Stimulated activated CD8-positive, alpha-beta memory T cell treated with anti-CD3 and anti-CD28 coated beads, Interleukin-15, amount 100 ng/mL, for 48 hours (primary cell): ENCODE data around the gene KIF21B.

Experiments used
- DNase-seq, 2 donors: peaks; one replicate each; pipeline ENCODE4 v3.0.0-alpha.2; 2020; ENCODE audit warnings: low read depth in 2 of 2

KIF21B gene

DNA sequence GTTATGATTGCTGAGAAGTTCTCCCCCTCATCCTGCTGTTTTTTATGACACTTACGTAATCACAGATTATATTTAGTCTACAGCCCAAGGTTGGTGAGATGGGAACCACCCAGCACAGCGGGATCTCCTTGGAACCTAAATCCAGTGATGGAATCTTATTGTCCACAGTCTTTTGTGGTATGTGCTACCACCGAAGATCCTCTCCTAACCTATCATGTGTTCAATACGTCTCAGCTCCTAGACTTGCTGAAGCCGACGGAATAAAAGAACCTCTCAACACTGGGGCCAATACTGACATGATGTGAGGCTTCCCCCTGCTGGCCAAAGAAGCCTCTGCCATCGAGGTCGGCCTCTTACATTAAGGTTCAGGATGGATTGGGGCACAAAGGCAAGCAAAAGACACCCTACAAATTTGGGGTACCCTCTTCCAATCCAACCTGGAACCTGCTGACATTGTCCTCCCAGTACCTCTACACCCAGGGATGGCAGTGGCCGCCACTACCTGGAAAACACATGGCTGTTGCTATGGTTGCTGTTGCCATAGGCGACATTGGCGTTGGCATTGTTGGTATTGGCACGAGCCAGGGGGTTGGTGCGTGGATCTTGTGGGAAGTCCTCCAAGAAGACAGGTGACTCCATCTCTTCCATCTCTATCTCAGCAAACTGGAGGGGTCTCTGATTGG lies 19.4 kb upstream of the KIF21B start:
- peak in 1 of 2 donors; percentile 43 for DNase-seq

DNA sequence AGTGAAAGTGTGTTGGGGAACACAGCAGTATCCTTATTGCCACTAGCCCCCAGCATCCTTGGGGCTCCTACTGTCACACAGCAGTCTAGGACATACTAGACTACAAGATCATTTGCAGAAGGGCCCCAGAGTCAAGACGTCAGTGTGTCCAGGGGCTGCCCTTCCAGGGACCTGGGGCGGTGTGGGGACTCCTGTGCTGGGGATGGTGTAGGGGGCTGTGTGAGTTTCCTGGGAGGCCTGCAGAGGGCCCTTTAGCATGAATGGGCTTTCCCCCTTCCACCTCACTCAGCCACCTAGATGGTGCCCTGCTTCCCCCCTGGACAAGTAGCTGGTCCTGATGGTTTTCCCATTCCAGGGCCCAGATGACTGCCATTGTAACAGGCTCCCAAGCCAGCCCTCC lies 17.5 kb upstream of the KIF21B start:
- no peak for DNase-seq

DNA sequence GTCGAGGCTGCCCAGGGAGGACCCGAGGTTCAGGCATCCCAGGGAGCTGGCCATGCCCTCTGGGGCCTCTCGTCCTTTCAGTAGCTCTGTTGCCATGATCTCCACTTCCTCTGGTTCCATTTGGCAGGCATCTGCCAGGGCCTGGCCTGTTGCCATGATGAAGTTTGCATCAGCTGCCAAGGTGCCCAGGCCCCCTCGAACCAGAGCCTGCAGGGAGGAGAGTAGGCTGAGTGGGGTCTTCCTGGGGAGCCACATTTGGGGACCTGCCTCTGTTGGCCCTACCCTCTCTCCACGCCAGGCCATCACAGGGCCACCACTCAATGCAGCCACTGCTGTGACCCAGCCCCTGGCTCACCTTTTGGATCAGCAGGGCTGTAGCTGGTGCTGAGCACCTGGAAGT lies 16.4 kb upstream of the KIF21B start:
- DNase-seq: no peak

DNA sequence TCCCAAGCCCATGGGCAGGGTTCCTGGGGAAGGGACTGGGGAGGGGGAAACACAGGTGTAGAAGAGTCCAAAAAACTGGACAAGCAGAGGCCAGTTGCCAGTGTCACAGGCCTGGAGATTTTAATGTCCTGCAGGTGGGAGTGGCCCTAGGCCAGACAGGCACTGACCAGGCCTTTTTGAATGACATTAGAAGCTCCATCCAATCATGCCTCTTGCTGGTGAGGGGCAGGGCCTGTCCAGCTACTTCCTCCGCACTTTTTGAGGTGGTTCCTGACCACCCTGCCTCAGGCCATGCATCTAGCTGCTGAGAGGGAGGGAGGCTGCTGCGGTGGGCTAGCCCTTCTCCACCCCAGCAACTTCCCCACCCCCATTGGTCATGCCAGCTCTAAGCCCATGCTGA lies 15.9 kb upstream of the KIF21B start:
- no peak for DNase-seq

DNA sequence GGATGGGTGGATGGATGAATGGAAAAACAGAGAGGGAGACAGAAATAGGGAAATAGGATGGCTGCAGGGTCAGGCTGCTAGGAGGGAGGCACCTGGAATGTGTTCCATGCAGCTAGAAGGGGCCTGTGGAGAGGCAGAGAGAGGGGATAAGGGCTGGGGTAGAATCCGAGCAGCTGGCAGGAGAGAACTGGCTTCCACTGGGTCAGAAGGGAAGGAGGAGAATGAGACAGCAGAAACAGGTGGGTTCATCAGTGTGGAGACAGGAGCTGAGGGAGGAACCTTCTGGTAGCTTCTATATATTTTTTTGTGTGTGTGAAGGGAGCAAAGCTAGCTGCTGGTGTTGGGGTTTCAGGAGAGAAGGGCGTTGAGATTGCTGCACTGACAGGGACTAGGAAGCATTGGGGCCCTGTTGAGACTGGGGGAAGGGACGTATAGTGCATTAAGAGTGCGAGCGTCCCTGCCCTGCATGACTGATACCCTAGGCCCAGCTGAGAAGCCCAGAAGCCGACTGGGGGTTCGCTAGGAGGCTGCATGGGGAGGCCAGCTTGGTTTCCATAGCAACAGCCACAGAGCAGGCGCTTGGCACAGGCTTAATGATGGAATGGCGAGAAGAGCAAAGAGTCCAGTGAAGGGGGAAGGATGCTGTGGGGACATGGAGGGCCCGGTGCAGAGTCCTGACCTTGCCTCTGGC lies 14.8 kb upstream of the KIF21B start:
- no peak for DNase-seq

DNA sequence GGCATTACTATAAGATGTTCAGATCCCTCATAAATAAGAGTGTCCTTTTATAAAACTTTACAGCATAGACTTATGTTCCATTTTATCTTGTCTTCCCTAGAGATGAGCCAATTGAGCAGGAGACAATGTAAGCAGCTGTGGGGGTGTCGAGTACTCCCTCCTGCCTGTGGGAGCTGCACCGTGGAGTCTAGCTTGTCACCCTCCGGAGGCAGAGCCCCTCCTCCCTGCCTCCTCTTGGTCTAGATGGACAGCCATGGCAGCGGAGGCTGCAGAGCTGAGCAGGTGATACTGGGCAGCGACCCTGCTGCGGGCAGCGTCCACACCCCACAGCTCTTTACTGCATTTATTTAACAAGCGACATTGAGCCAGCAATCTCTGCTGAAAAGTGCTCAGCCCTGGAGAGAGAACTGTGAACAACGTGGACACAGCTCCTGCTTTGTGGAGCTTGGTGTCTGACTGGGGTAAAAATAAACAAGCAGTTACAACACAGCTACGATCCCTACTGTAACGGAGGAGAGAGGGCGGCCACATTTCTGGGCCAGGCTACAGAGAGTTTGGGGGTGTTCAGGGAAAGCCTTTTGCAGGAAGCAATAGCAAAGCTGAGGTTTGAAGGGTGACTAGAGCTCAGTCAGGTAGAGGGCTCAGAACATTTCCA lies 12.8 kb upstream of the KIF21B start:
- no peak for DNase-seq

DNA sequence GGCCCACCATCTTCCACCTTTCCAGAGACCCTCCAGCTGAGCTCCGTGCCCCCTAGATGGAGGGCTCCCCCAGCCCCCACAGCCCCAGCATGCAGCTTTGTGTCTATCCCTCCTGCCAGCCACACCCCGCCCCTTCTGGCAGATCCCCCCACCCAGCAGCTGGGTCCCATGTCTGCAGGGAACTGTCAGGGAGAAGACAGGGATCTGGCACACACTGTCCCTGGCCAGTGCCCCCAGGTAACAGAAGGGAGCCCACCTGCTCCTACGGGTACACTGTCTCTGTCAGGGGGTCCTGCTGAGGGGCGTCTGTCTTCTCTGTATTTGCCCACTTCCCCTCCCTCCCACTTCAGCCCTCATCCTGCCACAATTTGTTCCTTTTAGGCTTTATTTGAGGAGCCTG lies 11.2 kb upstream of the KIF21B start:
- no peak for DNase-seq

DNA sequence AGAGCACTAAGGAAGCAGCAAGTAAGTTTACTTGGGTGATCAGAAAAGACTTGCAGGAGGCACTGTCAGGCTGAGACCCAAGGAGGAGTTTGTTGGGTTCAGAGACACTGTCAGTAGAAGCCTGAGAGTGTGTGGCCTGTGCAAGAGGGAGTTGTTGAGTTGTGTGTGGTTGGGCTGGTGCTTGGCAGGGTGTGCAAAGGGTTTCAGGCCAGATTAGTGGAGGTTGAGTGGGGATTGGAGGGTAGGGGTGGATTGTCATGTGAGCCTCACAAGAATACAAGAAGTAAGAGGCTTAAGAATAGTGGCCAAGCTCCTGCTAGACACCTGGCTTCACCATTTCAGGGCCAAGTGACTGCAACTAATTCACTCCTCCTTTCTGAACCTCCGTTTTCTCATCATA lies 8.9 kb upstream of the KIF21B start:
- no peak for DNase-seq

DNA sequence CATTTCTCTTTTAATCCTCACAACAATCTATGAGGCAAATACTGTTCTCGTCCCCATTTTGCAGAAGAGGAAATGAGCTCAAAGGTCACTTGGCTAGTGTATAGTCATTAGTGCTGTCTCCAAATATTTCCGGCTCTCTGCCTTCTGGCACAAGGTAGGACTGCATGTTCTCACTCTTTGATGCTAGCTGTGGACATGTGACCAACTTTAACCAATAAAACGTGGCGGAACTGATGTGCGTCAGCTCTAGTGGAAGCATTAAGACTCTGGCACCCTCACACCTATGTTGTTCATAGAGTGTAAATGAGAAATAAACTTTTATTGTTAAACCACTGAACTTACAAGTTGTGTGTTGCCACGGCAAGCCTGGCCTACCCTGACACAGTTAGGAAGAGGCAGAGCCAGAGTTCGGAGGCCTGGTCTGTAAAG lies 5.0 kb upstream of the KIF21B start:
- no peak for DNase-seq

DNA sequence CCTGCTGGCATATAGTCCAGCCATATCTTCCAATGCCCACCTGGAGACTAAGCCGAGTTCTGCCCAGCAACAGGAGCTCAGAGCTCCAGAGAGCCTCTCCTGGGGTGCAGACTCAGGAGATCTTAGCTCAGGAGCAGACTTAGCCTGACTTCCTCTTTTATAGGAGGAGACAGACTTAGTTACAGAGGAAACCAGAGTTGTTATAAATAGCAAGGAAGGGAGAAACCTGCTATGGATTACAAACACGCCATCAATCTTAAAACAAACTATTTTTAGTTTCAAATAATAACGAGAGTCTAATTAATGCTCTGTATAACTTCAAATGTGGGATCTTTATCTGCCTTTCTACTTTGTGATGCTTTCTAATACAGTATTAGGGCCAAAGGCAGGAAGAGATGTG lies 3.3 kb upstream of the KIF21B start:
- no peak for DNase-seq

DNA sequence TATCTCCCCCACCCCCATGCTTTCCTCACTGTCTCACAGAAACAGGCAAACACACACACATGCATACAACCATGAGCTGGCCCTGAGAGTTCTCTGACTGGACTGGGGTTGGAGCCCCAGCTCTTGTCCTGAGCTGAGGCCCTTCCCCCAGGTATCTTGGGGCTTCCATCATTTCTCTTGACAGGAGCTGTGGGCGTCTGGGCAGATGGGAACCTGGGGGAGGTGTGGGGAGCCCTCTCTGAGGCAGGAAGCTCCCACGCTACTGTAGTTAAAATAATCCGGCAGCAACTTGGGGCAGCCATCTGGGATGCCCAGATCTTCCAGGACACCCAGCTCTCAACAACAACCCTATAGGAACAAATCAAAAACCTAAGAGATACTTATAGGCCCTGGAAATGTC lies 2.7 kb upstream of the KIF21B start:
- DNase-seq: no peak

DNA sequence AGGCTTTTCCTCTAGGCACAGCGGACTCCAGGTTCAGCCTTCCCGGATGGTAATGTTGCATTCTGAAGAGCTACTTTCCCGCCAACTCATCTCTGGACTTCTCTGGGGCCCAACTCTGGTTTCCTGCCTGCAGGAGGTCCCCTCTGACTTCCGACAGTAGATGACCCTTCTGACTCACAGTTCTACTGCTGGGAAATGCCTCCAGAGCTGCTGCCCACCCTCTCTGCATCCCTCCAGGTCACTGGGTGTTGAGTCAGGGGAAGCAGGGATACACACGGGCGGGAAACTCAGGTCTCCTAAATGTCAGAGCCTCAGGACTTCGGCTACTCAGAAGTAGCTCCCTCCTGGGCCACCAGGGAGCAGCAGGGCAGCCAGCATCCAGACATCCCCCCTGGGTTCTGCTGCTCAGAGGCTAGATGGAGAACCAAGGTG lies 2.1 kb upstream of the KIF21B start:
- no peak for DNase-seq

DNA sequence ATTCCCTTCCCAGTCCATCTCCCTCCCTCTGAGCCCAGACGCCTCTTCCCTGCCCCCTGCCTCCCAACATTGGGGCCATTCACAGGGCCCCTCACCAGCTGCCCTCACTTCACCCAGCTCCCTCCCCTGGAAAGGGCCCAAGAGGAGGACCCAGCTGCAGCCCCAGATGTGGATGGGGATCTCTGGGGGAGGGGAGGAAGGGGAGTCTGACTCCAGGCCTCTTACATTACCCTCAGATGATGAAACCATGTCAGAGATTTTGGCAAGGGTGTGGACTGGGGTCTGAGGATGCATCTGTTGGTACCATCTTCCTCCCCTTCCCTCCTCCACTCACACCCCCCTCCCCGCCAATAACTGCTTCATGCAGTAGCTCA lies 1.1 kb upstream of the KIF21B start:
- no peak for DNase-seq

DNA sequence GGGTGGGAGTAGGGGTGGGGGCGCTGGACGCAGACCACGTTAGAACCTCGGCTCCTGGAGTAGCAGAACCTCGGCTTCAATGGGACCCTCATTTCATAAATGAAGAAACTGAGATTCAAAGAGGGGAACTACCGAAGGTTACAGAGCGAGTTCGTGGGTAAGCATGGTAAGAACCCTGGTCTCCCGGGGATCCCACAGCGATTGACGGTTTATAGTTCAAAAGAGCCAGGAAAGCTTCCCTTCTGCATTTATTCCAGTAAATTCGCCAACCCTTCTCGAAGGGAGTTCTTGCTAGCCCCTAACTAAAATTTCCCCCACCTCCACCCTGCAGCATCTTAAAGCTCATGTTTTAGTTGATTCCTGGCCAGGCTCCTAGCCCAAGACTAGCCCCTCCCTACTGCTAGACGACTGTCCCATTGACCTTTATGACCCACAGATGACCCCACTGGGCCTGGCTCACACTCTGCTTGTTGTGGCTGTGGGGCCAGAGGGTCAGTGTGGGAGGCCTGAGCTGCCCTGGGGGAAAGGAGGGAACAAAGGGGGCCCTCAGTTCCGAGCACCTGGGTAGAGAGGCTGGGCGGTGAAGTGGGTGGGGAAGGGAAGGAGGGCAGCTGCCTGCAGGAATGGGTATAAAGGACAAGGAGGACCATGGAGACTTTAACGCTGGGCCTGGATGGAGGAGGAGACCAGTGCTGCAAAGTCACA lies 558 bp upstream of the KIF21B start:
- DNase-seq: no peak

DNA sequence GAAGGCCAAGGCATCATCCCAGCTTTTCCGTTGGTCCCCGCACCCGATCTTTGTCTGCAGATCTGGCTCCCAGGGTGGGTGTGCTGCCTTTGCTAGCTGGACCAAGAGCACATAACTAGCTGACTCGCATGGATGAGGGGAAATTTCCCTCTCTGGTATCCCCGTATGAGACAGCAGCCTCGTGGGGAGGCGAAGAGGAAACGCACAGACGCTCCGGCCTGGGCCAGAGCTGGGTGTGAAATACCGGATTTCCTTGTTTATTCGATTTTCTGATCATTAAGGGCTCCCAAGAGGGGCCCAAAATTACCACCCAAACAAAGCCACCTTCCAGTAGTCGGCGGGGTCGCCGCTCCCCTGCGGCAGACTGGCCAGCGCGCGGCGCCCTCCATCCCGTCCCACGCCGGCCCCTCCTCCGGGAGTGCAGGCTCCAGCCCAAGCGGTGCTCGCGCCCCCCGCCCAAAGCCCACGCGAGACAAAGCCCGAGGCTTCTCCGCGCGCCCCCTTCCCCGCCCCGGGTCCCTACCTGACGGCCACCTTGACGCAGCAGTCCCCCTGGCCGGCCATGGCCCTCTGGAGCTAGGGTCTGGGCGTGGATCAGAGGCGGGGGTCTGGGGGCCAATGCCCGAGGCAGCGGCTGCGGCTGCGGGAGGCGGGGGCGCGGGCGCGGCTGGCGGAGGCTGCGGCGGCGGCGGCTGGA lies 546 bp downstream of the KIF21B start:
- DNase-seq: no peak

DNA sequence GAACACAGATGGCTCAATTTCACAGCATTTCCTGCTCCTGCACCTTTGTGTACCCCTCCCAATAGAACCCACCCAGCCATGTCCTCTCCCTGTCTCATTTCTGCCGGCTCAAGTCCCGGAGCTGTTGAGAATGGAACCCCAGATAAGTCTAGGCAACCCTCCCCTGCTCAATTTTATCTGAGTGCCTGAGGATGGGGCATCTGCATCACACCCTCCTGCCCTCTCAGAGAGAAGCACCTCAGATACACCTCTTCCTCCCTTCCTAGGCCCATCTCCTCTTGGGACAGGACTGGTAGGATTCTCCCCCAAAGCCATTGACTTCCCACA lies 1.1 kb downstream of the KIF21B start:
- no peak for DNase-seq

DNA sequence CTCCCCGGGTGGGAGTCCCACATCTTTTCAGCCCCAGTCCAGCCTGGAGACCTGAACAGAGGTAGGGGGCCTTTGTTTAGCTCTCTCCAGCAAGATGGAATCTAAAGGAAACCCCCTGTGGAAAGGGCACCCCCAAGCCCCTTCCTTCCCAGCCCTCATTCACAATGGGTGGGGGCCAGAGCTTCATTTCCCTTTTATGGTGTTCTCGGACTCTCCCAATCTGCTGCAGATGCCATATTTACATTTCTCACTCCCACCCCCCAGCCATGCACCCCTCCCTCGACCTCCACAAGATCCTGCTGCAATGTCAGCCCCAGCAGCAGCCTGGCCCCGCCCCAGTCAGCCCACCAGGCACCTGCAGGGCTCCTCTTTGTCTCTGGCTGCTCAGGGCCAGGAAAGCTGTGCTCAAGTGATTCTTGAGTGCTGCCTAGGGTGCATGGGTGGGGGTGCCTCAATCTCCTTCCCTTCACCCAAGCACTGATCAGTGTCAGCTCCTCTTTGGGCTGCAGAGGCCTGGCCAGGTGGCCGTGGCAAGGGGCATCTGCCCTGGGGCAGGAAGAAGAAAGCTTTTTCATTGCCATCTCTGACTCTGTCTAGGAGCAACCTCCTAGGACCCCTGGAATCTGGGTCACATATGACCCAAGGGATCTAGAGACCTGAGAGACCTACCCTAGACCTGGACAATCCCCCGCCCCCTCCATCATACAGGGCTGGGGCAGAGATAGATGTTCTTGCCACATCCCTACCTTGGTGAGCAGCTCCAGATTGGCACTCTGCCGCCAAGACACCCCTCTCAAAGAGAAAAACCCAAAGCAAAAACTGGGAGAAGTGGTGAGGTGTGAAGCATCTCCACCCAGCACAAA lies 1.7 kb downstream of the KIF21B start:
- DNase-seq: no peak

DNA sequence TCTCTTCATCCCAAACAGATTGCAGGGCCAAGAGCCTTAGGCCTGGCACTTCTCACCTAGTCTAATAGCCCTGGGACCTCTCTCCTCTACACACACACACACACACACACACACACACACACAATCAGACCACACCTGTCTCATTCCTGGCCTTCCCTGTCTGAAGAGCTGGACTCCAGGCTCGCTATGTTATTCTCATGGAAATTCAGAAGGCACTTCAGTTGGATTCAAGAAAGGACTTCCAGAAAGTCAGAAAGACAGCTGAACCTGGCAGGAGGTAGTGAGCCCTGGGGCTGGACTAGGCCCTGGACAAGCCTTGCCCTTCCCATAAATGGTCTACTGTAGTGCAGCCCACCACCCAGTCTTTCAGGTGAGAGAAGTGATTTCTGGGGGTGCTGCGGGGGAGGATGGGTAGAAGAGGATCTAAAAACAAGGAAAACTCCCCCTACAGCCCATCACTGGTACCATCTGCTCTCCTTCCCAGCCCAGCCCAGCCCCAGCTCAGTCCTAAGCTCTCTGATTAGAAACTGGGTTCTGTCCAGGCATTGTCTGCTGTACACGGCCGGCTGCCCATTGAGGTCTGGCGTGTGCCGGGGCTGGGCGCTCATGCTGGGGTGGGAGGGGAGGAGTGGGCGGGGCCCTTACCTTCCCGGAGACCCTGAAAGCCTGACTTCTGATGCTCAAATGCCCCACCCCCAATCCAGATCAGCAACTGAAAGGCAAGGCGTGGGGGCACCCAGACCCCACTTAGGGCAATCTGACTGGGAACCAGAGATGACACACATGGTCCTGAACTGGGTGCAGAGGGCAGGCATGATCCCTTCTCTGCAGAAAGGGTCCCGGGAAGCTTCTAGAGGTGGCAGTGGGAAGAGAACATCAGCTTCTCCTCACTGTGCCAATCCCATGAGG lies 2.5 kb downstream of the KIF21B start:
- no peak for DNase-seq

DNA sequence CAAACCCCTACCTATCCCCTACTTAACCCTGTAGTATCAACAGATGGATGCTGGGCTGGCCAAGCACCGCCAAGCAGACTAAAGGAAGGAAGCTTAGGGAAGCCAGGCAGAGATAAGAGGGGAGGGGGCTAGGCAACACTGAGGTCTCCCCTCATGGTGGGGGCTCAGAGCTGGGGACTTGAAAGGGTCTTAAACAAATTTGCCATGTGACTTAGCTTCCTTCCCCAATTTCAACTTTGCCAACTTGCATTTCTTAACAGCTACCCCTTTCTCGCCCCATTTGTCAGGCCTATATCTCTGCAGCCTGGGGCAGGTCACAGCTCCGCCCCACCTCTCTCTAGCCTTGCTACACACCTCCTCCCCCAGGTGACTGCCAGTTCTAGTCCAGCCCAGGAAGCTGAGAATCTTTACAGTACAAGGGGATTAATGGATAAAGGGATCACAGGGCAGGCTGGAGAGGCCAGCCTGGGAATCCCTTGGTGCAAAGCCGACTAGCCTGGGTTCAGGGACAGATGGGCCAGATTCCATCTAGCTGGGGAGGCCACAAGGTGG lies 3.4 kb downstream of the KIF21B start:
- DNase-seq: no peak
